WTC11 (cell line): ENCODE results near the gene ITPR3. TPM values are rescaled to one million over a fixed set of nuclear protein-coding genes. Genes with fewer than 3 reads are reported as not detected.

ENCODE experiments used
- ATAC-seq: fragments of 200-7000 bp; cut with Tn5 transposase; 2 replicates; pipeline ENCODE4 v1.10.0; 2021; ENCODE audit warnings: mild to moderate bottlenecking, moderate library complexity
- CTCF ChIA-PET: fragments of 300-600 bp; sonication (Branson Sonifier 250); formaldehyde crosslinking; loops from one replicate; lab custom pipeline; 2021; ENCODE audit warnings: antibody characterized with exemption; lab: Charles Lee
- POLR2A ChIA-PET: fragments of 350-600 bp; sonication (Branson Sonifier 250); formaldehyde crosslinking; loops from one replicate; lab custom pipeline; 2021; ENCODE audit warnings: antibody characterized with exemption; lab: Charles Lee
- DNase-seq: peaks from one replicate; pipeline ENCODE4 v3.0.0; 2021; ENCODE audit warnings: low spot score
- H3K27ac Mint-ChIP-seq: 2 replicates; pipeline ENCODE4 v1.8.0; 2021; ENCODE audit warnings: mixed read lengths
- H3K27me3 Mint-ChIP-seq: 2 replicates; pipeline ENCODE4 v1.8.0; 2021; ENCODE audit warnings: low read depth, mild to moderate bottlenecking, moderate library complexity, mixed read lengths
- H3K36me3 Mint-ChIP-seq: 2 replicates; pipeline ENCODE4 v1.8.0; 2021; ENCODE audit warnings: mixed read lengths
- H3K4me1 Mint-ChIP-seq: 2 replicates; pipeline ENCODE4 v1.8.0; 2022; ENCODE audit warnings: mixed read lengths
- H3K4me3 Mint-ChIP-seq: 2 replicates; pipeline ENCODE4 v1.8.0; 2021; ENCODE audit warnings: mild to moderate bottlenecking, moderate library complexity, mixed read lengths
- H3K9me3 Mint-ChIP-seq: 2 replicates; pipeline ENCODE4 v1.8.0; 2021; ENCODE audit warnings: mixed read lengths
- CDX4 ChIP-seq: fragments of 250-450 bp; sonication (Bioruptor Pico); IDR thresholded peaks from 2 replicates; pipeline ENCODE4 v1.9.0; 2021; ENCODE audit warnings: moderate library complexity, mild to moderate bottlenecking, inconsistent platforms, borderline replicate concordance
- CREB1 ChIP-seq: sonication (generic); formaldehyde crosslinking; IDR thresholded peaks from 2 replicates; pipeline ENCODE4 v1.8.0; 2023; ENCODE audit warnings: mild to moderate bottlenecking, missing genetic modification reagents
- EMX1 ChIP-seq: fragments of 250-450 bp; sonication (Bioruptor Pico); IDR thresholded peaks from 2 replicates; pipeline ENCODE4 v1.8.0; 2021; ENCODE audit warnings: mild to moderate bottlenecking
- FOXJ3 ChIP-seq: sonication (generic); formaldehyde crosslinking; IDR thresholded peaks from 2 replicates; pipeline ENCODE4 v1.9.0; 2021; ENCODE audit warnings: missing genetic modification reagents, mild to moderate bottlenecking, borderline replicate concordance
- JUN ChIP-seq: sonication (generic); formaldehyde crosslinking; IDR thresholded peaks from 2 replicates; pipeline ENCODE4 v1.8.0; 2023; ENCODE audit warnings: mild to moderate bottlenecking, missing genetic modification reagents
- NFATC4 ChIP-seq: fragments of 250-450 bp; sonication (Bioruptor Pico); IDR thresholded peaks from 2 replicates; pipeline ENCODE4 v1.9.0; 2021; ENCODE audit warnings: mild to moderate bottlenecking
- PRDM15 ChIP-seq: sonication (generic); formaldehyde crosslinking; IDR thresholded peaks from 2 replicates; pipeline ENCODE4 v1.8.0; 2022; ENCODE audit warnings: missing genetic modification reagents
- PRRX2 ChIP-seq: fragments of 250-450 bp; sonication (Bioruptor Pico); IDR thresholded peaks from 2 replicates; pipeline ENCODE4 v1.8.0; 2021; ENCODE audit warnings: mild to moderate bottlenecking
- RELA ChIP-seq: sonication (generic); formaldehyde crosslinking; IDR thresholded peaks from 2 replicates; pipeline ENCODE4 v1.8.1; 2022; ENCODE audit warnings: missing genetic modification reagents, mild to moderate bottlenecking, borderline replicate concordance
- STAT6 ChIP-seq: sonication (generic); formaldehyde crosslinking; conservative IDR thresholded peaks from 2 replicates; pipeline ENCODE4 v1.8.1; 2023; ENCODE audit warnings: mild to moderate bottlenecking, low read depth, missing genetic modification reagents, moderate library complexity
- TEAD1 ChIP-seq: sonication (generic); formaldehyde crosslinking; IDR thresholded peaks from 2 replicates; pipeline ENCODE4 v1.8.0; 2022; ENCODE audit warnings: mild to moderate bottlenecking, missing genetic modification reagents
- ZNF138 ChIP-seq: sonication (generic); formaldehyde crosslinking; conservative IDR thresholded peaks from 2 replicates; pipeline ENCODE4 v1.8.1; 2022; ENCODE audit warnings: mild to moderate bottlenecking, moderate library complexity, missing genetic modification reagents
- ZNF232 ChIP-seq: sonication (generic); formaldehyde crosslinking; IDR thresholded peaks from 2 replicates; pipeline ENCODE4 v1.8.0; 2022; ENCODE audit warnings: mild to moderate bottlenecking, missing genetic modification reagents
- ZNF281 ChIP-seq: sonication (generic); formaldehyde crosslinking; IDR thresholded peaks from 2 replicates; pipeline ENCODE4 v1.8.0; 2023; ENCODE audit warnings: mild to moderate bottlenecking, missing genetic modification reagents
- ZNF532 ChIP-seq: fragments of 250-450 bp; sonication (Bioruptor Pico); IDR thresholded peaks from 2 replicates; pipeline ENCODE4 v1.9.0; 2021; ENCODE audit warnings: mild to moderate bottlenecking, borderline replicate concordance
- ZNF671 ChIP-seq: fragments of 250-450 bp; sonication (Bioruptor Pico); IDR thresholded peaks from 2 replicates; pipeline ENCODE4 v1.8.0; 2021; ENCODE audit warnings: mild to moderate bottlenecking
- total RNA-seq: library from RNA; stranded (reverse); gene quantifications from 3 replicates; pipeline ENCODE4 v1.2.3, GENCODE V29; 2021

The ITPR3 gene
- total RNA-seq, 1 experiment from 2014 or later = 47.3 TPM

GRCh38 chr6:33714385-33715040 lies 93.4 kb downstream of the ITPR3 start (continued):
- TF ChIP-seq ZNF532 (CRISPR knock-in tag) (no peak), ZNF232 (CRISPR knock-in tag) (no peak), CREB1 (no peak)
- TF ChIP-seq, all 79 proteins: peak for 0

GRCh38 chr6:33716379-33716778 lies 95.3 kb downstream of the ITPR3 start:
- H3K27me3 Mint-ChIP-seq = peaks cover 4% of the 10 kb centered on the region; the same call in 1 of the 2 replicates
- ATAC-seq = no peak
- H3K4me3 Mint-ChIP-seq = no peak overlapping the region
- DNase-seq = no peak
- H3K27ac Mint-ChIP-seq = no peak overlapping the region
- TF ChIP-seq JUN (CRISPR knock-in tag) (no peak), PRDM15 (CRISPR knock-in tag) (0 out of 2 replicates have a peak, but pooled peaks have one; percentile 5)
- TF ChIP-seq, all 79 proteins: peak for 1
- H3K36me3 Mint-ChIP-seq = no peaks in the 10 kb centered on the region
- ChIA-PET CTCF (interaction anchor here (0.7 to 1.5 kb wide), 3 partner anchors 8 to 438 kb away, joined by 3 to 5 read pairs (median 3); no protein-coding TSS in a partner anchor), POLR2A (no interaction called here)
- peaks cover 13% of the 10 kb centered on the region for H3K4me1 Mint-ChIP-seq
- H3K9me3 Mint-ChIP-seq = no peaks in the 10 kb centered on the region

- POLR2A ChIA-PET = no interaction called here
- TF ChIP-seq NFATC4 (CRISPR knock-in tag) (no peak), PRRX2 (CRISPR knock-in tag) (no peak), TEAD1 (CRISPR knock-in tag) (no peak), EMX1 (CRISPR knock-in tag) (no peak), FOXJ3 (CRISPR knock-in tag) (no peak), ZNF281 (CRISPR knock-in tag) (no peak), RELA (CRISPR knock-in tag) (no peak), ZNF138 (CRISPR knock-in tag) (no peak), CDX4 (CRISPR knock-in tag) (no peak), ZNF671 (CRISPR knock-in tag) (no peak), STAT6 (CRISPR knock-in tag) (no peak), CREB1 (no peak)
- Mint-ChIP-seq H3K9me3 (no peaks in the 10 kb centered on the region), H3K4me3 (no peak overlapping the region), H3K4me1 (peaks cover 10% of the 10 kb centered on the region; the same call in 1 of the 2 replicates), H3K27me3 (peaks cover 4% of the 10 kb centered on the region; the same call in 1 of the 2 replicates), H3K27ac (no peak overlapping the region), H3K36me3 (no peaks in the 10 kb centered on the region)
- DNase-seq (no peak), ATAC-seq (no peak)
- CTCF ChIA-PET = interaction anchor here (0.7 kb wide), 1 partner anchor 16 kb away, joined by 3 read pairs; no protein-coding TSS in a partner anchor
These were observed 95.9 kb downstream of the ITPR3 start for GRCh38 chr6:33716890-33717632.
